GM18858 (cell line): ENCODE data around the gene RAB11FIP3.
A peak's percentile ranks its signal among the peaks of the same experiment; 100 is the strongest.

Experiments
- ATAC-seq: cut with Tn5 transposase; IDR thresholded peaks from one replicate; pipeline ENCODE4 v1.9.1; 2021; ENCODE audit not compliant: unreplicated experiment

Gene RAB11FIP3

GRCh38 chr16:528111-529011, 102.9 kb downstream of the RAB11FIP3 start:
- ATAC-seq: peak; percentile 6

- no peak for ATAC-seq
These were observed 103.6 kb downstream of the RAB11FIP3 start for GRCh38 chr16:529012-529575.

- no peak for ATAC-seq
These were observed 104.8 kb downstream of the RAB11FIP3 start for GRCh38 chr16:530111-530817.

- no peak for ATAC-seq
These were observed 106.2 kb downstream of the RAB11FIP3 start for GRCh38 chr16:531494-532125.

GRCh38 chr16:533391-534123, 108.1 kb downstream of the RAB11FIP3 start:
- no peak for ATAC-seq

- ATAC-seq: no peak
These were observed 108.7 kb downstream of the RAB11FIP3 start for GRCh38 chr16:534135-534534.

- ATAC-seq: no peak
These were observed 109.5 kb downstream of the RAB11FIP3 start for GRCh38 chr16:534856-535445.

GRCh38 chr16:535446-536405, 110.3 kb downstream of the RAB11FIP3 start:
- ATAC-seq: no peak

- ATAC-seq: no peak
These were observed 111.3 kb downstream of the RAB11FIP3 start for GRCh38 chr16:536746-537145.

GRCh38 chr16:537415-538335, 112.2 kb downstream of the RAB11FIP3 start:
- ATAC-seq: no peak

GRCh38 chr16:539901-540530, 114.6 kb downstream of the RAB11FIP3 start:
- no peak for ATAC-seq

- no peak for ATAC-seq
These were observed 115.3 kb downstream of the RAB11FIP3 start for GRCh38 chr16:540645-541340.

- no peak for ATAC-seq
These were observed 118.1 kb downstream of the RAB11FIP3 start for GRCh38 chr16:543301-544164.

GRCh38 chr16:544517-544916, 119.1 kb downstream of the RAB11FIP3 start:
- ATAC-seq: no peak

GRCh38 chr16:546909-547770, 121.7 kb downstream of the RAB11FIP3 start:
- no peak for ATAC-seq
